Keratinocyte (primary cell): ENCODE data around the gene GADD45B. TPM values are rescaled to one million over a fixed set of nuclear protein-coding genes. Genes with fewer than 3 reads are reported as not detected.

Experiments used
- DNase-seq: peaks from one replicate; pipeline ENCODE4 v3.0.0-alpha.2; 2011; ENCODE audit warnings: low read depth, missing footprints, low spot score
- FAIRE-seq: peaks from 2 replicates; lab custom pipeline; 2011; peaks lifted over from hg19 to GRCh38; lab: Jason Lieb, UNC
- H2AFZ ChIP-seq: 2 replicates; pipeline ENCODE4 v1.6.0; 2012; ENCODE audit warnings: low read length, control low read depth, inconsistent platforms; ENCODE audit not compliant: control insufficient read depth
- H3K27ac ChIP-seq: 2 replicates; pipeline ENCODE4 v1.5.1; 2011; ENCODE audit warnings: low read length; ENCODE audit not compliant: control insufficient read depth, insufficient read depth
- H3K27me3 ChIP-seq: 3 replicates; pipeline ENCODE4 v1.6.0; 2011; ENCODE audit warnings: low read length; ENCODE audit not compliant: control insufficient read depth, insufficient read depth; ENCODE audit errors: extremely low read depth
- H3K36me3 ChIP-seq, 2 experiments: 2 replicates in 1 of 2; 3 replicates in 1 of 2; pipeline ENCODE4 v1.5.1; 2011; ENCODE audit warnings: low read length in 2 of 2, mild to moderate bottlenecking in 1 of 2; ENCODE audit not compliant: control insufficient read depth in 2 of 2, insufficient read depth in 2 of 2; ENCODE audit errors: extremely low read depth in 1 of 2
- H3K4me1 ChIP-seq: 3 replicates; pipeline ENCODE4 v1.5.1; 2011; ENCODE audit warnings: low read length; ENCODE audit not compliant: control insufficient read depth, insufficient read depth; ENCODE audit errors: extremely low read depth
- H3K4me2 ChIP-seq: 3 replicates; pipeline ENCODE4 v1.6.0; 2011; ENCODE audit warnings: low read depth, low read length; ENCODE audit not compliant: control insufficient read depth, insufficient read depth; ENCODE audit errors: extremely low read depth
- H3K4me3 ChIP-seq, 3 experiments: fragments of 200-600 bp in 1 of 3; sonication (generic) in 1 of 3; 2 replicates in 2 of 3; 3 replicates in 1 of 3; pipeline ENCODE4 v1.5.1; 2011 to 2016; ENCODE audit warnings: low read length in 3 of 3, mild to moderate bottlenecking in 3 of 3, control low read depth in 2 of 3, inconsistent platforms in 1 of 3, low read depth in 1 of 3, mixed read lengths in 1 of 3, mixed run types in 1 of 3, moderate library complexity in 1 of 3; ENCODE audit not compliant: control insufficient read depth in 2 of 3, insufficient read depth in 2 of 3; ENCODE audit errors: extremely low read depth in 1 of 3
- H3K79me2 ChIP-seq: 2 replicates; pipeline ENCODE4 v1.6.0; 2012; ENCODE audit warnings: low read length; ENCODE audit not compliant: control insufficient read depth, insufficient read depth
- H3K9ac ChIP-seq: 3 replicates; pipeline ENCODE4 v1.6.0; 2011; ENCODE audit warnings: low read length; ENCODE audit not compliant: control insufficient read depth, insufficient read depth; ENCODE audit errors: extremely low read depth
- H3K9me1 ChIP-seq: 3 replicates; pipeline ENCODE4 v1.6.0; 2011; ENCODE audit warnings: low read length; ENCODE audit not compliant: control insufficient read depth, insufficient read depth; ENCODE audit errors: extremely low read depth
- H3K9me3 ChIP-seq: 2 replicates; pipeline ENCODE4 v1.5.1; 2012; ENCODE audit warnings: low read depth, low read length; ENCODE audit not compliant: control insufficient read depth
- H4K20me1 ChIP-seq: 3 replicates; pipeline ENCODE4 v1.6.0; 2011; ENCODE audit warnings: low read length; ENCODE audit not compliant: control insufficient read depth, insufficient read depth; ENCODE audit errors: extremely low read depth
- CTCF ChIP-seq, 3 experiments: IDR thresholded peaks in 1 of 3; conservative IDR thresholded peaks in 1 of 3; optimal IDR thresholded peaks in 1 of 3; 2 replicates in 2 of 3; 3 replicates in 1 of 3; pipeline versions ENCODE3 to v1.5.1; 2011; ENCODE audit warnings: low read length in 3 of 3, mild to moderate bottlenecking in 3 of 3, moderate library complexity in 2 of 3, control low read depth in 1 of 3, inconsistent platforms in 1 of 3; ENCODE audit not compliant: insufficient read depth in 2 of 3; ENCODE audit errors: extremely low read depth in 1 of 3
- EZH2 ChIP-seq: IDR thresholded peaks from one replicate; pipeline ENCODE4 v1.6.1; 2012; ENCODE audit warnings: inconsistent platforms, mild to moderate bottlenecking, low read length, moderate library complexity
- dilution Hi-C: fragments of 300-500 bp; cut with MboI; formaldehyde crosslinking; loops from one replicate; pipeline ENCODE4 v1.7.0; 2020; ENCODE audit warnings: low sequenced_read_pairs; ENCODE audit not compliant: extremely low pct_ligation_motif_present
- polyA plus RNA-seq, 5 experiments: library from polyadenylated mRNA; depleted of rRNA in 3 of 5; stranded (reverse) in 3 of 5; stranded (forward) in 1 of 5; unstranded in 1 of 5; fragments of >200 nt; gene quantifications; 1 replicate in 1 of 5; 2 replicates in 3 of 5; 3 replicates in 1 of 5; pipeline versions ENCODE4 v1.2.1 to v1.2.3, GENCODE V29; 2011 to 2012; ENCODE audit warnings: missing spikeins in 2 of 5, low read depth in 1 of 5, low replicate concordance in 1 of 5

GADD45B gene
- polyA plus RNA-seq, 1 donor (not counting 4 experiments of a cell fraction or from before 2014, with no cell fraction given), result 20.6 TPM

GRCh38 chr19:2512523-2513431, 36.9 kb downstream of the GADD45B start:
- dilution Hi-C loops, result no loop called here
- peaks cover 22% of the 10 kb centered on the region for H3K27me3 ChIP-seq
- H3K9me3 ChIP-seq, result no peaks in the 10 kb centered on the region
- no peak overlapping the region for H3K4me3 ChIP-seq
- no peak for DNase-seq
- H3K4me1 ChIP-seq, result peaks cover 11% of the 10 kb centered on the region
- H3K79me2 ChIP-seq, result no peaks in the 10 kb centered on the region
- no peak for FAIRE-seq
- peak overlapping the region; percentile 37 for H3K4me2 ChIP-seq
- H4K20me1 ChIP-seq, result no peaks in the 10 kb centered on the region
- no peaks in the 10 kb centered on the region for H3K9me1 ChIP-seq
- TF ChIP-seq CTCF (optimal IDR thresholded peaks at IDR 0.05 in 1 of 3, IDR thresholded peaks at IDR 0.05 in 1 of 3, conservative IDR thresholded peaks at IDR 0.05 in 1 of 3; ENCODE audit: extremely low read depth in 1 of 3, insufficient read depth in 2 of 3, low read length in 3 of 3) (no peak), EZH2 (no peak)
- peak overlapping the region; percentile 12 for H2AFZ ChIP-seq
- no peaks in the 10 kb centered on the region for H3K36me3 ChIP-seq
- H3K9ac ChIP-seq, result no peak overlapping the region
- no peak overlapping the region for H3K27ac ChIP-seq

- H3K4me2 ChIP-seq, result no peak overlapping the region
- no peak overlapping the region for H2AFZ ChIP-seq
- DNase-seq (no peak), FAIRE-seq (no peak)
- peaks cover 22% of the 10 kb centered on the region for H3K27me3 ChIP-seq
- H3K9me3 ChIP-seq, result no peaks in the 10 kb centered on the region
- no peak overlapping the region for H3K4me3 ChIP-seq
- dilution Hi-C loops, result no loop called here
- no peak overlapping the region for H3K27ac ChIP-seq
- peaks cover 11% of the 10 kb centered on the region for H3K4me1 ChIP-seq
- H3K79me2 ChIP-seq, result no peaks in the 10 kb centered on the region
- H3K36me3 ChIP-seq, result no peaks in the 10 kb centered on the region
- no peak for TF ChIP-seq EZH2
- no peak for TF ChIP-seq CTCF (optimal IDR thresholded peaks at IDR 0.05 in 1 of 3, IDR thresholded peaks at IDR 0.05 in 1 of 3, conservative IDR thresholded peaks at IDR 0.05 in 1 of 3; ENCODE audit: extremely low read depth in 1 of 3, insufficient read depth in 2 of 3, low read length in 3 of 3)
- no peak overlapping the region for H3K9ac ChIP-seq
- H3K9me1 ChIP-seq, result no peaks in the 10 kb centered on the region
- no peaks in the 10 kb centered on the region for H4K20me1 ChIP-seq
These were observed 39.1 kb downstream of the GADD45B start for GRCh38 chr19:2514981-2515518.
